ENCODE results near the gene MRPL53. TPM values are rescaled to one million over a fixed set of nuclear protein-coding genes. Genes with fewer than 3 reads are reported as not detected.

Gene MRPL53
- total and polyA plus RNA-seq, 2 of the 4 experiments (the other 2 are of a cell fraction): 5.2 to 39.0 TPM

DNA sequence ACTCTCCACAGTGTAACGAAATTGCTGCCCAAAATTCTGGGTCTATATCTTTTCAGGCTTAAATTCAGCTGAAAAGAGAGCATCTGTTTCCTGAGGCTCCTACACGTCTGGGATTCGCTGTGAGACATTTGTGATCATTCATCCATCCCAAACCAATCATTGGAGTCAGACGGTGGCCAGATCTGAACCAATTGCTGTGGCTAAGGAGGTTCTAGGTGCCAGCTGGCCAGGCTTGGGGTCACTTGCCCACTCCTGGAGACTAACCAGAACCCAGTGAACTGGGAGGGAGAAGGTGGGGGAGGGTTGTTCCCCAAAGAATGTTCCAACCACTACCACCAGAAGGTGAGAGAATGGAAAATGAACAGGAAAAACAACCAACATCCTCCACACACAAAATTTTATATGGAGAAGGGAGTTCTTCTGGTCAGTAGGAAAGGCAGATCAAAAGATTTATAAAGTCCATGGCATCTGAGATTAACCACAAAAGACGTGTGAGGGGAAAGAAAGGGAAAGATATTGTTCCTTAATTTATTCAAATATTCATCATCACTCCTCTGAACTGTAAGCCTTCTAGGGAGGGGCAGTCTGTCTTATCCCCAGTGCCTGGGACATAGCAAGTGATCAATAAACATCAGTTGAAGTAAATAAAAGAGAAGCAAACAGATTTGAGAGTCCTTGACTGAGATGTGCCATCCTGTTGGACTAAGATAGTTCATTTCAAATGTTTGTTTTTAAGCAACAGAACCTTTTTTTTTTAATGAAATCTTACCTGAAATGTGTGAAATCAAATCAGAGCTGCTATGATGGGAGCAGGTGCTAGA, 27.8 kb downstream of the MRPL53 start:
- H2BK15ac ChIP-seq (ENCODE audit: low read depth, low read length): no peak overlapping the region
- no peak overlapping the region for H2BK5ac ChIP-seq (ENCODE audit: low read depth, low read length, poor library complexity, severe bottlenecking)
- no peak overlapping the region for H4K91ac ChIP-seq (ENCODE audit: insufficient read depth, low read depth, low read length)
- no peak overlapping the region for H2BK20ac ChIP-seq (ENCODE audit: low read depth, low read length)
- H3K36me3 ChIP-seq (ENCODE audit: control insufficient read depth, insufficient read depth, low read length): no peaks in the 10 kb centered on the region
- ChIA-PET POLR2A (ENCODE audit: unreplicated experiment) (no interaction called here), CTCF (no interaction called here)
- H2AFZ ChIP-seq (replicated peaks; ENCODE audit: low read length, poor library complexity): no peak overlapping the region
- no peak overlapping the region for H4K8ac ChIP-seq (ENCODE audit: low read depth in 2 of 2, low read length in 2 of 2)
- peaks cover 3% of the 10 kb centered on the region; the same call in 1 of the 2 replicates for H3K9me1 ChIP-seq (ENCODE audit: insufficient read depth, low read length)
- no peak overlapping the region for H3K56ac ChIP-seq (ENCODE audit: extremely low read depth, insufficient read depth, low read length)
- peaks cover 5% of the 10 kb centered on the region; the same call in 1 of the 2 replicates for H3K27me3 ChIP-seq (ENCODE audit: control insufficient read depth, insufficient read depth, low read length)
- H3K27ac ChIP-seq (ENCODE audit: insufficient read depth, low read length): no peak overlapping the region
- no peak overlapping the region for H3K4me2 ChIP-seq (ENCODE audit: low read depth, low read length)
- no peak overlapping the region for H3K18ac ChIP-seq (ENCODE audit: low read depth, low read length)
- DNase-seq (no peak), ATAC-seq (ENCODE audit: low read depth) (no peak)
- H3K9ac ChIP-seq (ENCODE audit: low read depth, low read length): no peak overlapping the region
- no peak overlapping the region for H2AK5ac ChIP-seq (ENCODE audit: low read depth, low read length)
- dilution Hi-C loops (cut with HindIII; ENCODE audit: low sequenced_read_pairs, unreplicated experiment) (no loop called here), intact Hi-C loops (cut with micrococcal nuclease) (no loop called here), in situ Hi-C loops (cut with MboI; ENCODE audit: low sequenced_read_pairs) (no loop called here)
- peaks cover 4% of the 10 kb centered on the region for H3K4me1 ChIP-seq (ENCODE audit: control insufficient read depth, insufficient read depth, low read length)
- peaks cover 0 to 5% of the 10 kb centered on the region in 2 experiments; a peak in 2 of 4 replicates for H3K79me1 ChIP-seq (ENCODE audit: low read depth in 1 of 2, low read length in 2 of 2)
- TF ChIP-seq USF2 (IDR thresholded peaks at IDR 0.05; ENCODE audit: low read depth, low read length) (no peak), MXI1 (IDR thresholded peaks at IDR 0.05; ENCODE audit: borderline replicate concordance, low read depth, low read length) (no peak), FOS (IDR thresholded peaks at IDR 0.05; ENCODE audit: low read depth, low read length) (no peak), CEBPB (IDR thresholded peaks at IDR 0.05; ENCODE audit: low read depth, low read length) (no peak), SMC3 (IDR thresholded peaks at IDR 0.05; ENCODE audit: low read depth, low read length) (no peak), MAZ (IDR thresholded peaks at IDR 0.05; ENCODE audit: borderline replicate concordance, low read depth, low read length) (no peak), CHD1 (IDR thresholded peaks at IDR 0.05; ENCODE audit: low read depth, low read length) (no peak), RFX5 (IDR thresholded peaks at IDR 0.05; ENCODE audit: low read depth, low read length) (no peak), RCOR1 (IDR thresholded peaks at IDR 0.05; ENCODE audit: insufficient replicate concordance, low read length) (no peak)
- TF ChIP-seq, protein P1, sequence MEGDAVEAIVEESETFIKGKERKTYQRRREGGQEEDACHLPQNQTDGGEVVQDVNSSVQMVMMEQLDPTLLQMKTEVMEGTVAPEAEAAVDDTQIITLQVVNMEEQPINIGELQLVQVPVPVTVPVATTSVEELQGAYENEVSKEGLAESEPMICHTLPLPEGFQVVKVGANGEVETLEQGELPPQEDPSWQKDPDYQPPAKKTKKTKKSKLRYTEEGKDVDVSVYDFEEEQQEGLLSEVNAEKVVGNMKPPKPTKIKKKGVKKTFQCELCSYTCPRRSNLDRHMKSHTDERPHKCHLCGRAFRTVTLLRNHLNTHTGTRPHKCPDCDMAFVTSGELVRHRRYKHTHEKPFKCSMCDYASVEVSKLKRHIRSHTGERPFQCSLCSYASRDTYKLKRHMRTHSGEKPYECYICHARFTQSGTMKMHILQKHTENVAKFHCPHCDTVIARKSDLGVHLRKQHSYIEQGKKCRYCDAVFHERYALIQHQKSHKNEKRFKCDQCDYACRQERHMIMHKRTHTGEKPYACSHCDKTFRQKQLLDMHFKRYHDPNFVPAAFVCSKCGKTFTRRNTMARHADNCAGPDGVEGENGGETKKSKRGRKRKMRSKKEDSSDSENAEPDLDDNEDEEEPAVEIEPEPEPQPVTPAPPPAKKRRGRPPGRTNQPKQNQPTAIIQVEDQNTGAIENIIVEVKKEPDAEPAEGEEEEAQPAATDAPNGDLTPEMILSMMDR (conservative IDR thresholded peaks at IDR 0.05; ENCODE audit: low read depth, low read length): no peak
- H3K4me3 ChIP-seq (ENCODE audit: insufficient read depth, low read depth, low read length): no peak overlapping the region
- H3K4ac ChIP-seq (ENCODE audit: low read depth, low read length): no peak overlapping the region
- H4K5ac ChIP-seq (ENCODE audit: low read depth, low read length): no peak overlapping the region
- H3K23ac ChIP-seq (ENCODE audit: low read depth, low read length): no peak overlapping the region
- no peaks in the 10 kb centered on the region for H3K9me3 ChIP-seq (ENCODE audit: control insufficient read depth, insufficient read depth, low read length)
- no peak overlapping the region for H3K14ac ChIP-seq (replicated peaks; ENCODE audit: low read depth, low read length)
- H4K20me1 ChIP-seq (ENCODE audit: insufficient read depth, low read length): no peaks in the 10 kb centered on the region
- H2BK120ac ChIP-seq (ENCODE audit: low read depth, low read length): no peak overlapping the region
- no peak overlapping the region for H2AK9ac ChIP-seq (replicated peaks; ENCODE audit: low read depth, low read length, poor library complexity)
- WGBS, 2 experiments (ENCODE audit: extremely low coverage in 2 of 2, insufficient read length in 1 of 2): 0% methylated on average over 1 of the region's 5 CpGs; no CpG with 5 or more reads in 1 of the 2 experiments
- BruUV-seq (replicated peaks): no TSS peak
